ENCODE data around the gene GOLGA3. TPM values are rescaled to one million over a fixed set of nuclear protein-coding genes. Genes with fewer than 3 reads are reported as not detected.
"Not testable (repeated sequence)": the region's sequence is repeated elsewhere in the genome, so short reads cannot be mapped to it uniquely, and the experiment has no call there.

Gene GOLGA3
- total RNA-seq, 1 donor, result 104 TPM

DNA sequence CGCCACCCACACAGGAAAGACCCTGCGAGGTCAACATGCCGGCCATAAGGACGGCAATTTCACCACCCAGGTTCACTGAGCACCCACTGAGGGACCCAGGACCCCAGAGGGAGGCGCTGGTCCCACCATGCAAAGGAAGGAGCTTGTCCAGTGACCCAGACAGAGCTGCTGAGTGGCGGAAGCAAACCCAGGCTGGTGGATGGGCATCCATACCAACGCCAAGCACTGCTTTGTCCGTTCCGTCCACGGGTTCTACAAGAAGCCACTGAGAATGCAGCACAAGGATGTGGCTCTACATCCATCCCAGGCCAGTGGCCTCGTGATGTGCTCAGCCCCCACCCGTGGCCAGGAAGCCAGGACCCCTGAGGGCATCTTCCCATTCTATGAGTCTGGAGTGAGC, 23.8 kb upstream of the GOLGA3 start:
- TF ChIP-seq, protein P1, sequence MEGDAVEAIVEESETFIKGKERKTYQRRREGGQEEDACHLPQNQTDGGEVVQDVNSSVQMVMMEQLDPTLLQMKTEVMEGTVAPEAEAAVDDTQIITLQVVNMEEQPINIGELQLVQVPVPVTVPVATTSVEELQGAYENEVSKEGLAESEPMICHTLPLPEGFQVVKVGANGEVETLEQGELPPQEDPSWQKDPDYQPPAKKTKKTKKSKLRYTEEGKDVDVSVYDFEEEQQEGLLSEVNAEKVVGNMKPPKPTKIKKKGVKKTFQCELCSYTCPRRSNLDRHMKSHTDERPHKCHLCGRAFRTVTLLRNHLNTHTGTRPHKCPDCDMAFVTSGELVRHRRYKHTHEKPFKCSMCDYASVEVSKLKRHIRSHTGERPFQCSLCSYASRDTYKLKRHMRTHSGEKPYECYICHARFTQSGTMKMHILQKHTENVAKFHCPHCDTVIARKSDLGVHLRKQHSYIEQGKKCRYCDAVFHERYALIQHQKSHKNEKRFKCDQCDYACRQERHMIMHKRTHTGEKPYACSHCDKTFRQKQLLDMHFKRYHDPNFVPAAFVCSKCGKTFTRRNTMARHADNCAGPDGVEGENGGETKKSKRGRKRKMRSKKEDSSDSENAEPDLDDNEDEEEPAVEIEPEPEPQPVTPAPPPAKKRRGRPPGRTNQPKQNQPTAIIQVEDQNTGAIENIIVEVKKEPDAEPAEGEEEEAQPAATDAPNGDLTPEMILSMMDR (IDR thresholded peaks at IDR 0.05; ENCODE audit: insufficient read depth, low read length), result no peak
- no peak for DNase-seq (ENCODE audit: low read depth)
- no peak overlapping the region for H3K4me3 ChIP-seq (ENCODE audit: low read depth, low read length)

DNA sequence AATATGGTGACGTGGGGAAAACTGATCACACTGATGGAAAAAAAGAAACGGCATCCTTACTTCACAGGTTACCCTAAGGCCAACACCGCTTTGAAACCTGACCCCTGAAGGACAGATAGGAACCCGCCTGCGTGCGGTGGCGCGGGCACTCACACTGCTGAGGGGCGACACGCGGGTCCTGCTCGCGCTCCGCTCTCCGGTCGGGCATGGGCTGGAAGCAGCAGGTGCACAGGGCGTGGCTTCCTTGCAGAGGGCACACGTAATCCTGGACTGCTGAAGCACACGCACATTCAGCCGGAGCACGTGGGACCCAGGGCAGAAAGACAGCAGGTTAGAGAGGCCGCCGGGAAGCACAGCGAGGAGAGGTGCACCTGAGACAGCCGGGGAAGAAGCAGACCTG, 22.8 kb upstream of the GOLGA3 start:
- DNase-seq (ENCODE audit: low read depth), result no peak
- TF ChIP-seq, protein P1 (IDR thresholded peaks at IDR 0.05; ENCODE audit: insufficient read depth, low read length), result no peak
- no peak overlapping the region for H3K4me3 ChIP-seq (ENCODE audit: low read depth, low read length)

DNA sequence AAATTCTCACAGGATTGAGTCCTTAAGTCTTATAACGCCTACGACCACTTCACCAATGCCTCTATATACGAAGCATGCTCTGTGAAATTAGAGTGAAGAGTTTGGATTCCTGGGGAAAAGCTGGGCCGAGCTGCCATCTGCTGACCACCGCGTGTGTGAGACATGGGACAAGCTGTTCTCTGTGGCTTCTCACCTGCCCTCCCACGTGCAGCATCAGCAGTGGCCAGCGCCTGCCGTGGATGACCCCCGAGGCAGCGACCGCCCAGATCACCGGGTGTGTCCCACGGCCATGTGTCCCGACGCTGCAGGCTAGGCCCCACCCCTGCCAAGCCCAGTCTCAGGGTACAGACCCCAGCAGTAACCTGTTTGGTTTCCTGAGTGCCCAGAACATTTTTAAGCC, 21.6 kb upstream of the GOLGA3 start:
- no peak overlapping the region for H3K4me3 ChIP-seq (ENCODE audit: low read depth, low read length)
- no peak for DNase-seq (ENCODE audit: low read depth)
- TF ChIP-seq, protein P1 (IDR thresholded peaks at IDR 0.05; ENCODE audit: insufficient read depth, low read length), result no peak

DNA sequence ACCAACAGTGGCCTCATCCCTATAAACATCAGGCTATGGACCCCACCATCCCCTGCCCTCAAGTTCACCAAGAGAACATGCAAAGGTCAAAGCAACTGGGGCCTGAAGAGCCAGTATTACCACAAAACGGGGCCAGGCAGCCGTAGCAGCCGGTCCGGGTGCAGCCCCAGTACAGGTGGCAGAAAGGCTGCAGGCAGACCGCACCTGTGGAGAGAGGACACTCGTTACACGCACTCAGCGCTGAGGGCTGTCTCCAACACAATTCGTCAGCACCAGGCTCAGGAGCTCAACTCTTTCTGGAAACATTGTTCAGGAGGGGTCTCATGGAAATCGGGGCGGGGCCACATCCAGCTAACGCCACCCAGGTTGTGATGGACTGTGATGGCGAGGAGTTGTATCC, 19.9 kb upstream of the GOLGA3 start:
- TF ChIP-seq, protein P1 (IDR thresholded peaks at IDR 0.05; ENCODE audit: insufficient read depth, low read length), result no peak
- H3K4me3 ChIP-seq (ENCODE audit: low read depth, low read length), result no peak overlapping the region
- no peak for DNase-seq (ENCODE audit: low read depth)

- TF ChIP-seq, protein P1 (IDR thresholded peaks at IDR 0.05; ENCODE audit: insufficient read depth, low read length), result no peak
- no peak overlapping the region for H3K4me3 ChIP-seq (ENCODE audit: low read depth, low read length)
- DNase-seq (ENCODE audit: low read depth), result no peak
Measured at GRCh38 chr12:132847363-132848356, 19.0 kb upstream of the GOLGA3 start.

DNA sequence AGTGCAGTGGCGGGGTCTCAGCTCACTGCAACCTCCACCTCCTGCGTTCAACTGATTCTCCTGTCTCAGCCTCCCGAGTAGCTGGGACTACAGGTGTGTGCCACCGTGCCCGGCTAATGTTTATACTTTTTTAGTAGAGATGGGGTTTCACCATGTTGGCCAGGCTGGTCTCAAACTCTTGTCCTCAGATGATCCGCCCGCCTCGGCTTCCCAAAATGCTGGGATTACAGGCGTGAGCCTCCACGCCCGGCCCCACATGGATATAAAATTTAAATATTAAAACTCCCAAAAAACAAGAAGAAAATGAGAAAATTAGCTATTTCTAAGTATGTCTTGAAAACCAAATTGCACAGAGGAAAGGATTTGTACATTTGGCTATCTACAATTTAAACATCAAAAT, 16.0 kb upstream of the GOLGA3 start:
- DNase-seq (ENCODE audit: low read depth); H3K4me3 ChIP-seq (ENCODE audit: low read depth, low read length): not testable (repeated sequence)

- TF ChIP-seq, protein P1 (IDR thresholded peaks at IDR 0.05; ENCODE audit: insufficient read depth, low read length), result no peak
- no peak for DNase-seq (ENCODE audit: low read depth)
- no peak overlapping the region for H3K4me3 ChIP-seq (ENCODE audit: low read depth, low read length)
Measured at GRCh38 chr12:132842449-132843045, 13.9 kb upstream of the GOLGA3 start.

Data from fibroblast of the aortic adventitia (primary cell).